HG03354 (cell line): ENCODE results near the gene CDK5RAP2.
"Not testable (repeated sequence)": the region's sequence is repeated elsewhere in the genome, so short reads cannot be mapped to it uniquely, and the experiment has no call there.

Experiments used
- ATAC-seq: cut with Tn5 transposase; IDR thresholded peaks from one replicate; pipeline ENCODE4 v1.9.1; 2021; ENCODE audit warnings: mild to moderate bottlenecking; ENCODE audit not compliant: unreplicated experiment, poor library complexity, severe bottlenecking

Gene CDK5RAP2

GRCh38 chr9:120555839-120556238 is 24.1 kb downstream of the CDK5RAP2 start:
- no peak for ATAC-seq

GRCh38 chr9:120552210-120552704 is 27.7 kb downstream of the CDK5RAP2 start:
- ATAC-seq: not testable (repeated sequence)

- no peak for ATAC-seq
Observed at GRCh38 chr9:120545701-120546550, 34.0 kb downstream of the CDK5RAP2 start.

GRCh38 chr9:120544441-120544840 is 35.5 kb downstream of the CDK5RAP2 start:
- no peak for ATAC-seq

- ATAC-seq: no peak
Observed at GRCh38 chr9:120542701-120543490, 37.1 kb downstream of the CDK5RAP2 start.

- ATAC-seq: no peak
Observed at GRCh38 chr9:120541921-120542320, 38.0 kb downstream of the CDK5RAP2 start.

GRCh38 chr9:120539951-120540350 is 40.0 kb downstream of the CDK5RAP2 start:
- ATAC-seq: no peak

GRCh38 chr9:120538339-120538738 is 41.6 kb downstream of the CDK5RAP2 start:
- no peak for ATAC-seq

- ATAC-seq: no peak
Observed at GRCh38 chr9:120536949-120537640, 42.9 kb downstream of the CDK5RAP2 start.

GRCh38 chr9:120536094-120536493 is 43.9 kb downstream of the CDK5RAP2 start:
- no peak for ATAC-seq

- no peak for ATAC-seq
Observed at GRCh38 chr9:120534266-120534665, 45.7 kb downstream of the CDK5RAP2 start.

- no peak for ATAC-seq
Observed at GRCh38 chr9:120532891-120533290, 47.1 kb downstream of the CDK5RAP2 start.

- no peak for ATAC-seq
Observed at GRCh38 chr9:120532475-120532874, 47.5 kb downstream of the CDK5RAP2 start.

- ATAC-seq: peak; percentile 46
Observed at GRCh38 chr9:120531683-120532300, 48.2 kb downstream of the CDK5RAP2 start.

GRCh38 chr9:120530220-120530832 is 49.6 kb downstream of the CDK5RAP2 start:
- ATAC-seq: not testable (repeated sequence)

GRCh38 chr9:120528829-120529228 is 51.1 kb downstream of the CDK5RAP2 start:
- no peak for ATAC-seq

GRCh38 chr9:120528327-120528726 is 51.6 kb downstream of the CDK5RAP2 start:
- no peak for ATAC-seq

- no peak for ATAC-seq
Observed at GRCh38 chr9:120526534-120526933, 53.4 kb downstream of the CDK5RAP2 start.

- no peak for ATAC-seq
Observed at GRCh38 chr9:120524863-120525262, 55.1 kb downstream of the CDK5RAP2 start.
